ENCODE measurements around the gene ACOX3.

DNA sequence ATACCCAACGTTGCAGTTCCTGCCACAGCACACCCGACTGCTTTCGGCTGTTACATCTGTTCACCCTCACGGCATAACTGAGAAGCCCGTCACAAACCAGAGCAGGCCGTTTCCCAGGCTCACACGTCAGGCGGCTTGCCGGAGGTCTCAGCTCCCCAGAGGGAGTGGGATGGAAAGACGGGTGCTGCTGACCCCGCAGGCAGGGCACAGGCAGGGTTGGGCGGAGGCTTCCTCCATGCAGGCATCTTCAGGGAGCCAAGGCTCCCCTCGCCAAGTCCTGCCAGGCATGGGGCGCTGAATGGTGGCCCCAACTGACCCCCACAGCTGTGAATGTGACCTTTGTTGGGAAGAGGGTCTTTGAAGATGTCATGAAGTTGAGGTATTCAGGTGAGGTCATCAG, 57.5 kb downstream of the ACOX3 start:
- TF ChIP-seq POLR2AphosphoS5 (IDR thresholded peaks at IDR 0.05; ENCODE audit: low read depth, low read length): no peak
- TF ChIP-seq TAF1 (IDR thresholded peaks at IDR 0.05; ENCODE audit: low read depth, low read length): no peak
- TF ChIP-seq POLR2A (IDR thresholded peaks at IDR 0.05; ENCODE audit: low read depth, low read length): no peak

All from GM12891 (cell line).